MCF 10A (cell line): ENCODE results near the gene ZNF33B. TPM values are rescaled to one million over a fixed set of nuclear protein-coding genes. Genes with fewer than 3 reads are reported as not detected.

ENCODE experiments used
- BruUV-seq: library from RNA; stranded (reverse); fragments of 400-500 nt; replicated peaks from 2 replicates; lab custom pipeline; 2021; lab: Mats Ljungman, UMichigan
- CTCF ChIA-PET: fragments of 300-600 bp; sonication (Branson Sonifier 250); formaldehyde crosslinking; extraction: SDS; loops from one replicate; lab custom pipeline; 2021; ENCODE audit warnings: antibody characterized with exemption, inconsistent platforms; lab: Yijun Ruan, JAX
- POLR2A ChIA-PET: fragments of 300-600, 350-650 bp; sonication (Branson Sonifier 250); formaldehyde crosslinking; extraction: SDS; loops from one replicate; lab custom pipeline; 2020; ENCODE audit warnings: antibody characterized with exemption, inconsistent platforms; lab: Yijun Ruan, JAX
- DNase-seq: peaks from one replicate; pipeline ENCODE4 v3.0.0-alpha.2; 2018; ENCODE audit not compliant: unreplicated experiment
- H3K27ac Mint-ChIP-seq: one replicate; pipeline ENCODE4 v1.8.0; 2022; ENCODE audit warnings: mild to moderate bottlenecking, low read depth, mixed read lengths; ENCODE audit not compliant: unreplicated experiment
- H3K27me3 Mint-ChIP-seq: one replicate; pipeline ENCODE4 v1.8.0; 2022; ENCODE audit warnings: mixed read lengths; ENCODE audit not compliant: insufficient read depth, unreplicated experiment
- H3K36me3 Mint-ChIP-seq: one replicate; pipeline ENCODE4 v1.8.0; 2022; ENCODE audit warnings: mild to moderate bottlenecking, moderate library complexity, mixed read lengths; ENCODE audit not compliant: insufficient read depth, unreplicated experiment
- H3K4me1 Mint-ChIP-seq: one replicate; pipeline ENCODE4 v1.8.0; 2022; ENCODE audit warnings: mixed read lengths; ENCODE audit not compliant: insufficient read depth, unreplicated experiment
- H3K4me3 Mint-ChIP-seq: one replicate; pipeline ENCODE4 v1.8.0; 2022; ENCODE audit warnings: mild to moderate bottlenecking, moderate library complexity, mixed read lengths; ENCODE audit not compliant: unreplicated experiment
- H3K9me3 Mint-ChIP-seq: one replicate; pipeline ENCODE4 v1.8.0; 2022; ENCODE audit warnings: mixed read lengths; ENCODE audit not compliant: unreplicated experiment
- intact Hi-C: fragments of 100-400 bp; cut with micrococcal nuclease; formaldehyde crosslinking; loops from 2 replicates; pipeline ENCODE4 v1.14.1; 2022
- total RNA-seq: library from RNA; stranded (reverse); gene quantifications from 2 replicates; pipeline ENCODE4 v1.2.3, GENCODE V29; 2022
- TF ChIP-seq, protein P1 (sequence below): fragments of 200-600 bp; IDR thresholded peaks from one replicate; pipeline ENCODE4 v1.8.0; 2022; ENCODE audit warnings: antibody characterized with exemption, mild to moderate bottlenecking; ENCODE audit not compliant: unreplicated experiment

ZNF33B gene
- total RNA-seq, 1 experiment from 2014 or later: 18.7 TPM

DNA sequence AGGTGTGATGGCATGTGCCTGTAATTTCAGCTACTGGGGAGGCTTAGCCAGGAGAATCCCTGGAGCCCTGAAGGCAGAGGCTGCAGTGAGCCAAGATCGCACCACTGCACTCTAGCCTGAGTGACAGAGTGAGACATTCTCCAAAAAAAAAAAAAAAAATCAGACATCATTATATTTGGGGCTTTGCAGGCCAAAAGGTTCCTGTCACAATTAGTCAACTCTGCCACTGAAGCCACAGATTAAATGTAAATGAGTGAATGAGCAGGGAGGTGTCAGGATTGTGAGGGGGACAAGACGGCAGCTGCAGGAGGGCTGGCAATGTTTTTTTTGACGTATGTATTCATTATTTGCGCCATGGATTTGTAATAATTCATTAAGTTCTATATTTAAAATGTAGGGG is 3.3 kb downstream of the ZNF33B start:
- POLR2A ChIA-PET: no interaction called here
- H3K4me1 Mint-ChIP-seq: peaks cover 23% of the 10 kb centered on the region
- intact Hi-C loops: loop anchor here (5.0 kb wide), 1 partner anchor 43 kb away; no protein-coding TSS in a partner anchor
- no peak overlapping the region for H3K27ac Mint-ChIP-seq
- CTCF ChIA-PET: no interaction called here
- DNase-seq: no peak
- H3K36me3 Mint-ChIP-seq: peaks cover 73% of the 10 kb centered on the region
- H3K4me3 Mint-ChIP-seq: no peak overlapping the region
- TF ChIP-seq, protein P1, sequence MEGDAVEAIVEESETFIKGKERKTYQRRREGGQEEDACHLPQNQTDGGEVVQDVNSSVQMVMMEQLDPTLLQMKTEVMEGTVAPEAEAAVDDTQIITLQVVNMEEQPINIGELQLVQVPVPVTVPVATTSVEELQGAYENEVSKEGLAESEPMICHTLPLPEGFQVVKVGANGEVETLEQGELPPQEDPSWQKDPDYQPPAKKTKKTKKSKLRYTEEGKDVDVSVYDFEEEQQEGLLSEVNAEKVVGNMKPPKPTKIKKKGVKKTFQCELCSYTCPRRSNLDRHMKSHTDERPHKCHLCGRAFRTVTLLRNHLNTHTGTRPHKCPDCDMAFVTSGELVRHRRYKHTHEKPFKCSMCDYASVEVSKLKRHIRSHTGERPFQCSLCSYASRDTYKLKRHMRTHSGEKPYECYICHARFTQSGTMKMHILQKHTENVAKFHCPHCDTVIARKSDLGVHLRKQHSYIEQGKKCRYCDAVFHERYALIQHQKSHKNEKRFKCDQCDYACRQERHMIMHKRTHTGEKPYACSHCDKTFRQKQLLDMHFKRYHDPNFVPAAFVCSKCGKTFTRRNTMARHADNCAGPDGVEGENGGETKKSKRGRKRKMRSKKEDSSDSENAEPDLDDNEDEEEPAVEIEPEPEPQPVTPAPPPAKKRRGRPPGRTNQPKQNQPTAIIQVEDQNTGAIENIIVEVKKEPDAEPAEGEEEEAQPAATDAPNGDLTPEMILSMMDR: no peak
- no peaks in the 10 kb centered on the region for H3K27me3 Mint-ChIP-seq
- no peaks in the 10 kb centered on the region for H3K9me3 Mint-ChIP-seq
- no TSS peak for BruUV-seq

DNA sequence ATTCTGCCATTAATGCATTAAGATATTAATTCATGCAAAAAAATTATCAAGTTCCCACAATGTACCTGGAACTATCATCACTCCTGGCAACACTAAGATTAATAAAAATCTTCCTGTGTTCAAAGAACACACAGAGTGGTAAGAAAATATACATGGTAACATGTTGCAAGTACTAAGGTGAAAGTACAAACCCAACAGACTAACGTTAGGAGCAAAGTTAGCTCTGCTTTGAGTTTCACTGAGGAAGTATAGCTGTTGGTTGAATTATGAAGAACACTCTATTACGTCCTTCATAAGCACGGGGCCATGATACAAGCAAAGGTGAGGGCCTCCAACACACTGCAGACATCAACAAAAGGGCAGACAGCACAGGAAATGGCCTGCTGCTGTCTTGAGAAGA is 5.8 kb downstream of the ZNF33B start:
- peaks cover 91% of the 10 kb centered on the region for H3K36me3 Mint-ChIP-seq
- intact Hi-C loops: no loop called here
- no peak overlapping the region for H3K4me3 Mint-ChIP-seq
- no peak for DNase-seq
- no peaks in the 10 kb centered on the region for H3K9me3 Mint-ChIP-seq
- ChIA-PET POLR2A (no interaction called here), CTCF (no interaction called here)
- peaks cover 23% of the 10 kb centered on the region for H3K4me1 Mint-ChIP-seq
- TF ChIP-seq, protein P1: no peak
- H3K27ac Mint-ChIP-seq: no peak overlapping the region
- BruUV-seq: no TSS peak
- no peaks in the 10 kb centered on the region for H3K27me3 Mint-ChIP-seq

DNA sequence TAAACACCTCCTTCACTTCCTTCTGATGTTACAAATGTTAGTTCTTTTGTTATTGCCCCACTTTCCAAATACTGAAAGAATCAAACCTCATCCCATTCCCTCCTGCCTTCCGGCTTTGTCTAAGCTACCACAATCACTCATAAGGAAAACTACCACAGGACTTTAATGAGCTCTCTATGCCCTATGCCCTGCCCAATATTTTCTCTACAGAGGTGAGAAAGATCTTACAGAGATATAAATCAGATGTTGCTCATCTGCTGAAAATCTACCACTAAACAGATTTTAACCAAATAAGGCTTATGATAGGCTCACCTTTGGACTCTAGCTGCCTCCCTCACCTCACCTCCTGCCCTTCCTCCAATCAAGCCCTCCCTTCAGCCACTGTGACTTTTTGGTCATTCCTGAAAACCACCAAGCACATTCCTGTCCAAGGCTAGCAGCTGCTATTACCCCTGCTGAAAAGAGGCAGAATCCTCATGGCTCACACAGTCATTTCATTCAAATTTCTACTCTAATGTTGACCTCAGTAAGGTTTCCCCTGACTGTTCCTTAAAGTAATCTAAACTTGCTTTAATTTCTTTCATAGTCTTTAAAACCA is 7.7 kb downstream of the ZNF33B start:
- POLR2A ChIA-PET: no interaction called here
- H3K27me3 Mint-ChIP-seq: no peaks in the 10 kb centered on the region
- intact Hi-C loops: no loop called here
- no peak for DNase-seq
- H3K4me3 Mint-ChIP-seq: no peak overlapping the region
- H3K36me3 Mint-ChIP-seq: peaks cover 92% of the 10 kb centered on the region
- TF ChIP-seq, protein P1: no peak
- no peaks in the 10 kb centered on the region for H3K9me3 Mint-ChIP-seq
- BruUV-seq: no TSS peak
- H3K27ac Mint-ChIP-seq: peak overlapping the region; percentile 25
- CTCF ChIA-PET: interaction anchor here (1.0 kb wide), 1 partner anchor 12 kb away, joined by 3 read pairs; no protein-coding TSS in a partner anchor
- peaks cover 19% of the 10 kb centered on the region for H3K4me1 Mint-ChIP-seq

GRCh38 chr10:42623929-42624328 is 14.4 kb downstream of the ZNF33B start:
- Mint-ChIP-seq H3K27ac (no peak overlapping the region), H3K9me3 (no peaks in the 10 kb centered on the region), H3K4me3 (no peak overlapping the region), H3K27me3 (no peaks in the 10 kb centered on the region), H3K4me1 (no peaks in the 10 kb centered on the region), H3K36me3 (peaks cover 77% of the 10 kb centered on the region)
- TF ChIP-seq, protein P1: no peak
- BruUV-seq: no TSS peak
- intact Hi-C loops: no loop called here
- DNase-seq: no peak
- ChIA-PET POLR2A (interaction anchor here (1.5 to 2.9 kb wide), 2 partner anchors 13 to 15 kb away, joined by 3 to 12 read pairs; no protein-coding TSS in a partner anchor), CTCF (no interaction called here)
